OCI-LY7 (cell line): Measurements from ENCODE around the gene RAB22A. TPM values are rescaled to one million over a fixed set of nuclear protein-coding genes. Genes with fewer than 3 reads are reported as not detected.

Source experiments
- BruUV-seq: library from RNA; stranded (reverse); fragments of 400-500 nt; replicated peaks from 2 replicates; lab custom pipeline; 2021; lab: Mats Ljungman, UMichigan
- CTCF ChIA-PET: fragments of 300-600 bp; sonication (Branson Sonifier 250); formaldehyde crosslinking; loops from one replicate; lab custom pipeline; 2022; ENCODE audit warnings: antibody characterized with exemption; ENCODE audit not compliant: unreplicated experiment; lab: Charles Lee
- POLR2A ChIA-PET: fragments of 300-600 bp; sonication (Branson Sonifier 250); formaldehyde crosslinking; loops from one replicate; lab custom pipeline; 2022; ENCODE audit warnings: antibody characterized with exemption; lab: Charles Lee
- DNase-seq: peaks from one replicate; pipeline ENCODE4 v3.0.0-alpha.2; 2015; ENCODE audit warnings: low spot score
- H2AFZ ChIP-seq: fragments of 200-600 bp; sonication (generic), shearing (Covaris generic); 2 replicates; pipeline ENCODE4 v1.6.1; 2014; ENCODE audit warnings: mild to moderate bottlenecking, antibody characterized with exemption, low read length, moderate library complexity
- H3K27ac ChIP-seq: fragments of 200-600 bp; sonication (generic); 2 replicates; pipeline ENCODE4 v1.5.1; 2014; ENCODE audit warnings: mixed run types, low read depth, mild to moderate bottlenecking, moderate library complexity, low read length, inconsistent platforms; ENCODE audit not compliant: poor library complexity, severe bottlenecking
- H3K36me3 ChIP-seq: fragments of 200-600 bp; sonication (generic); 2 replicates; pipeline ENCODE4 v1.6.1; 2014; ENCODE audit warnings: mild to moderate bottlenecking, antibody characterized with exemption, low read length, moderate library complexity, mixed read lengths; ENCODE audit not compliant: insufficient read depth
- H3K4me1 ChIP-seq: fragments of 200-600 bp; sonication (generic); 2 replicates; pipeline ENCODE4 v1.5.1; 2014; ENCODE audit warnings: mild to moderate bottlenecking, low read length; ENCODE audit not compliant: insufficient read depth, poor library complexity, severe bottlenecking
- H3K4me2 ChIP-seq: fragments of 200-600 bp; sonication (generic); 2 replicates; pipeline ENCODE4 v1.6.1; 2014; ENCODE audit warnings: mild to moderate bottlenecking, low read length
- H3K4me3 ChIP-seq: fragments of 200-600 bp; sonication (generic); 2 replicates; pipeline ENCODE4 v1.5.1; 2014; ENCODE audit warnings: mild to moderate bottlenecking, low read depth, low read length; ENCODE audit not compliant: poor library complexity, severe bottlenecking
- H3K79me2 ChIP-seq: fragments of 200-600 bp; sonication (generic); 2 replicates; pipeline ENCODE4 v1.6.1; 2016; ENCODE audit warnings: low read depth, mild to moderate bottlenecking, low read length, moderate library complexity, mixed read lengths; ENCODE audit not compliant: insufficient read depth
- H3K9me2 ChIP-seq: fragments of 200-600 bp; sonication (generic); 2 replicates; pipeline ENCODE4 v1.6.1; 2016; ENCODE audit warnings: mild to moderate bottlenecking, low read length, mixed read lengths; ENCODE audit not compliant: insufficient read depth
- H3K9me3 ChIP-seq: fragments of 200-600 bp; sonication (generic); 2 replicates; pipeline ENCODE4 v1.6.1; 2014; ENCODE audit warnings: mild to moderate bottlenecking, mixed run types, low read length, mixed read lengths
- H4K20me1 ChIP-seq: fragments of 200-600 bp; sonication (generic); 2 replicates; pipeline ENCODE4 v1.6.1; 2014; ENCODE audit warnings: mild to moderate bottlenecking, antibody characterized with exemption, low read length, moderate library complexity, mixed read lengths; ENCODE audit not compliant: insufficient read depth
- EZH2phosphoT487 ChIP-seq: fragments of 200-600 bp; sonication (generic); IDR thresholded peaks from 2 replicates; pipeline ENCODE4 v1.6.1; 2018; ENCODE audit warnings: low read depth, borderline replicate concordance, mild to moderate bottlenecking, mixed run types, antibody characterized with exemption, low read length, moderate library complexity, mixed read lengths
- intact Hi-C: fragments of 100-400 bp; cut with micrococcal nuclease; formaldehyde crosslinking; loops from one replicate; pipeline ENCODE4 v1.10.0; 2022; ENCODE audit not compliant: unreplicated experiment
- total RNA-seq, 2 experiments: library from RNA; depleted of rRNA in 1 of 2; stranded (reverse); fragments of >200 nt in 1 of 2; shearing (Covaris generic) in 1 of 2; gene quantifications; 2 replicates each; pipeline ENCODE4 v1.2.3, GENCODE V29; 2014 to 2022
- TF ChIP-seq, protein P1 (sequence below): fragments of 200-600 bp; sonication (generic); conservative IDR thresholded peaks from 2 replicates; pipeline ENCODE4 v1.5.1; 2014; ENCODE audit warnings: mild to moderate bottlenecking, antibody characterized with exemption, low read length, moderate library complexity, mixed read lengths

Gene RAB22A
- total RNA-seq, 2 experiments from 2014 or later: 7.0 to 13.4 TPM

DNA sequence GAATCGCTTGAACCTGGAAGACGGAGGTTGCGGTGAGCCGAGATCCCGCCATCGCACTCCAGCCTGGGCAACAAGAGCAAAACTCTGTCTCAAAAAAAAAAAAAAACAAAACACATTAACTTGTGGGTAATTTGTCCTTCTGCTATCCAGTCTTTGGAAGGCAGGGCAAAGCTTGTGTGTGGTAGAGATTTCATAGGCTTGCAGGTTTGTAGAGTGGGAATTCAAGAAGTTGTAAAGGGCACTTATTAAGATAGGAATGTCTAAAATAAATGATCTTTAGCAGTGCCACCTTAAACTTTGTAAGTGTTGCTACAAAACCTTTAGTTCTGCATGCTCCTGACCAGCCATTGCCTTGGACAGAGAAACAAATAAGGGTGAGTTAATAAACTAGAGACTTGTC, 87.9 kb downstream of the RAB22A start:
- Histone ChIP-seq H3K4me1 (peaks cover 26% of the 10 kb centered on the region), H3K36me3 (peaks cover 76% of the 10 kb centered on the region), H2AFZ (no peak overlapping the region), H3K4me3 (no peak overlapping the region), H3K79me2 (peaks cover 100% of the 10 kb centered on the region), H3K9me3 (no peaks in the 10 kb centered on the region), H3K27ac (no peak overlapping the region), H4K20me1 (peaks cover 59% of the 10 kb centered on the region), H3K4me2 (no peak overlapping the region), H3K9me2 (no peaks in the 10 kb centered on the region)
- intact Hi-C loops: no loop called here
- POLR2A ChIA-PET: interaction anchor here (0.7 kb wide), 1 partner anchor 116 kb away, joined by 3 read pairs; no protein-coding TSS in a partner anchor
- no peak for DNase-seq
- BruUV-seq: no TSS peak
- CTCF ChIA-PET: no interaction called here
- no peak for TF ChIP-seq EZH2phosphoT487
- TF ChIP-seq, protein P1, sequence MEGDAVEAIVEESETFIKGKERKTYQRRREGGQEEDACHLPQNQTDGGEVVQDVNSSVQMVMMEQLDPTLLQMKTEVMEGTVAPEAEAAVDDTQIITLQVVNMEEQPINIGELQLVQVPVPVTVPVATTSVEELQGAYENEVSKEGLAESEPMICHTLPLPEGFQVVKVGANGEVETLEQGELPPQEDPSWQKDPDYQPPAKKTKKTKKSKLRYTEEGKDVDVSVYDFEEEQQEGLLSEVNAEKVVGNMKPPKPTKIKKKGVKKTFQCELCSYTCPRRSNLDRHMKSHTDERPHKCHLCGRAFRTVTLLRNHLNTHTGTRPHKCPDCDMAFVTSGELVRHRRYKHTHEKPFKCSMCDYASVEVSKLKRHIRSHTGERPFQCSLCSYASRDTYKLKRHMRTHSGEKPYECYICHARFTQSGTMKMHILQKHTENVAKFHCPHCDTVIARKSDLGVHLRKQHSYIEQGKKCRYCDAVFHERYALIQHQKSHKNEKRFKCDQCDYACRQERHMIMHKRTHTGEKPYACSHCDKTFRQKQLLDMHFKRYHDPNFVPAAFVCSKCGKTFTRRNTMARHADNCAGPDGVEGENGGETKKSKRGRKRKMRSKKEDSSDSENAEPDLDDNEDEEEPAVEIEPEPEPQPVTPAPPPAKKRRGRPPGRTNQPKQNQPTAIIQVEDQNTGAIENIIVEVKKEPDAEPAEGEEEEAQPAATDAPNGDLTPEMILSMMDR: no peak

DNA sequence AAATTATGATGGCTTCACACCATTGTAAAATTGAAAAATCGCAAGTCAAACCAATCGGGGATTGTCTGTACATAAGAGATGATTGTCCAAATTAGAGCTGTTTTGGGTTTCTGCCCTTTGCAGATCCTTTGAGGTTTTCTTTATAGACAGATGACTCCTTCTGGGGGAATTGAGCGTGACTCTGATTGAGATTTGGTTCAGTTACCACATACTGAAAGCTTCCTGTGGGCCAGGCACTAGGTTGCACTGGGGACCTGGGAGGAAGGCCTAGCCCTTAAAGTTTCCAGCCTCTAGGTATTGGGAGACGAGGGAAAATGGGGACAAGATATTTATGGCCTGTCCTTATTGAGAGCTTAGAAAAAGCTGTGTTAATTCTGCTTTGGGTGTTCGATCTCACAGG, 88.7 kb downstream of the RAB22A start:
- peaks cover 26% of the 10 kb centered on the region for H3K4me1 ChIP-seq
- H3K4me2 ChIP-seq: no peak overlapping the region
- no peak overlapping the region for H2AFZ ChIP-seq
- no TSS peak for BruUV-seq
- peaks cover 68% of the 10 kb centered on the region for H3K36me3 ChIP-seq
- ChIA-PET POLR2A (no interaction called here), CTCF (no interaction called here)
- peaks cover 100% of the 10 kb centered on the region for H3K79me2 ChIP-seq
- H3K4me3 ChIP-seq: no peak overlapping the region
- H3K9me2 ChIP-seq: no peaks in the 10 kb centered on the region
- H3K27ac ChIP-seq: no peak overlapping the region
- H4K20me1 ChIP-seq: peaks cover 59% of the 10 kb centered on the region
- DNase-seq: no peak
- intact Hi-C loops: no loop called here
- TF ChIP-seq, protein P1: no peak
- TF ChIP-seq EZH2phosphoT487: no peak
- no peaks in the 10 kb centered on the region for H3K9me3 ChIP-seq

DNA sequence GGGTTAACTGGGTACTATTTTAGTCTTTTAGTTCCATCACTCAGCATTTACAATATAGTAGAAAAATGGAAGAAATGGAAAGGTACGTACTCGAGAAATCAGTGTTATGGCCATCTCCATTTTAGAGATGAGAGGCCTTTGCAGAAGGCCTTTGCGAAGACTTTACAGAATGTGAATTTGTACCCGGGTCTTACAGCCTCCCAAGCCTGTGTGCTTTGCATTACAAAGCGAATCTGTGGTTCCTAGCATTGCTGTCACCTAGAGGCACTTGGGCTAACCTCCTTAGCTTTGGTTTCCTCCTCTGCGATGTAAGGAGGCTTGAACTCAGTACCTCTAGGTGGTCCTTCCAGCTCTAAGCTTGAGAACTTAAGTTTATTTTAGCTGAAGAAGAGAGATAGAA, 90.4 kb downstream of the RAB22A start:
- Histone ChIP-seq H3K4me1 (peaks cover 28% of the 10 kb centered on the region), H3K4me3 (no peak overlapping the region), H3K9me2 (no peaks in the 10 kb centered on the region), H3K27ac (no peak overlapping the region), H3K79me2 (peaks cover 100% of the 10 kb centered on the region), H2AFZ (no peak overlapping the region), H3K9me3 (no peaks in the 10 kb centered on the region), H3K36me3 (peaks cover 51% of the 10 kb centered on the region), H3K4me2 (no peak overlapping the region), H4K20me1 (peaks cover 70% of the 10 kb centered on the region)
- intact Hi-C loops: no loop called here
- no peak for DNase-seq
- TF ChIP-seq, protein P1: no peak
- TF ChIP-seq EZH2phosphoT487: no peak
- ChIA-PET POLR2A (no interaction called here), CTCF (no interaction called here)
- no TSS peak for BruUV-seq
